Activated T-cell treated with anti-CD3 and anti-CD28 coated beads, Interleukin-2, amount 50 U/mL, for 72 hours (primary cell): ENCODE results near the gene SMARCAL1. TPM values are rescaled to one million over a fixed set of nuclear protein-coding genes. Genes with fewer than 3 reads are reported as not detected.

Experiments
- ATAC-seq, 2 donors: fragments of 150-1000 bp; cut with Tn5 transposase; replicated peaks in 1 of 2; 2 replicates each; pipeline ENCODE4 v1.10.0; 2021; ENCODE audit warnings: moderate library complexity in 2 of 2, mild to moderate bottlenecking in 1 of 2
- DNase-seq, 2 donors: peaks; one replicate each; pipeline ENCODE4 v3.0.0; 2021 to 2022; ENCODE audit warnings: mixed read lengths in 1 of 2
- H3K27ac Mint-ChIP-seq: one replicate; pipeline ENCODE4 v1.8.0; 2022; ENCODE audit warnings: mild to moderate bottlenecking, moderate library complexity, mixed read lengths
- H3K27me3 Mint-ChIP-seq: one replicate; pipeline ENCODE4 v1.8.0; 2022; ENCODE audit warnings: low read depth, mixed read lengths
- H3K36me3 Mint-ChIP-seq, 2 donors: one replicate each; pipeline ENCODE4 v1.8.0; 2022; ENCODE audit warnings: mixed read lengths in 2 of 2, mild to moderate bottlenecking in 1 of 2; ENCODE audit not compliant: insufficient read depth in 2 of 2
- H3K4me1 Mint-ChIP-seq: one replicate; pipeline ENCODE4 v1.8.0; 2022; ENCODE audit warnings: low read depth, mixed read lengths
- H3K4me3 Mint-ChIP-seq, 2 donors: one replicate each; pipeline ENCODE4 v1.8.0; 2022; ENCODE audit warnings: mild to moderate bottlenecking in 2 of 2, mixed read lengths in 2 of 2, moderate library complexity in 2 of 2
- H3K9me3 Mint-ChIP-seq, 2 donors: one replicate each; pipeline ENCODE4 v1.8.0; 2022; ENCODE audit warnings: mixed read lengths in 2 of 2
- total RNA-seq, 2 donors: library from RNA; stranded (reverse); gene quantifications; one replicate each; pipeline ENCODE4 v1.2.3, GENCODE V29; 2022

SMARCAL1 gene
- total RNA-seq, 2 donors from 2014 or later, result 30.9 to 32.5 TPM

DNA sequence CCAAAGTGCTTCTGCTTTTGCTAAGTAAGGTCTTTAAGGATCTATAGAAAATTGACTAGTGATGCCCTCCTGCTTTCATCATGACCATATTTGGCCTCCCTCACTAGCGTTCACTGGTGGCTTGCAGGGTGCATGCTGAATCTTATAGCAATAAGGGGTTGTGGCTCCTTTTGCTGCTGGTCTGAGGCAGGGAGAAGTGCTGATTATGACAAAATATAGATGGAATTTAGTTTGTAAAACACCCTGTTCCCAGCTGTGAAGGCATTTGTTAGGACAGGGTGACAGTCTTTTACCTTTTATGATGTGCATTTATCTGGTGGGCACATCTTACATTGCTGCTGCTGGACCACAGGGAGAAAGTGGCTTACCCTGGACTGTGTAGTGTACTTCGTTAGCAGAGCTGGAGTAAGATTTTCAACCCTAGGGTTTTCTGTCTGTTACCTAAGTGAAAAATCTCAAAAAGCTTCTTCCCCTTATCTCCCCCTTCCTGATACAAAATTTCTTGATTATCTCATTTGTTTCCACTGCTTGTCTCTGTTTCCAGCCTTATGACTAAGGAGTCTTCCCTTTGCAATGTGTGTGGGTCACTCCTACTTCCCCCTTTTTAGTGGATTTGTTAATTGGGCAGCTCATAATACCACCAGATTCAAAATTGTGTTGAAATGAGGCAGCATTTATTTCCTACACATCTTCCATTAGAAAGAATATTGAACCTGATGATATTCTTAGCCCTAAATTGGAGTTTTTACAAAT is 65.2 kb downstream of the SMARCAL1 start:
- no peak for ATAC-seq

DNA sequence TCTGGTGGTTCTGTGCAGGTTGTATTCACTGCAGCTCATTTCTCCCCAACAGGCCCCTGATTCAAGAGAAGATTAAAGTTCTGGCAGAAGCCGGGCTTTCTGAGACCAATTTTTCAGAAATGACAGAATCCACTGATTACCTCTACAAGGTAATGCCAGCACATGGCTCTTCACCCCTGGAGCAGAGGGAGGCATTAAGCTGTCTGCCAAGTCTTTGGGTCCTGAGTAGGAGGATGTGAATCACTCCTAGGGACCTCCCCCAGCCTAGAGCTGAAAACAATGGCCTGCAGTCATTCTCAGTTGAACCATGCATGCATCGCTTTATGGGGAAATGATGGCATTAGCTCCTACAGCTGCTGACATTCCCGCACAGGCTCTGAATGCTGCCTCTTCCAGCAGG is 65.9 kb downstream of the SMARCAL1 start:
- no peaks in the 10 kb centered on the region for H3K9me3 Mint-ChIP-seq
- peak; percentile 85 to 87 for ATAC-seq
- peaks cover 2 to 21% of the 10 kb centered on the region in 2 donors for H3K36me3 Mint-ChIP-seq
- H3K27me3 Mint-ChIP-seq, result no peaks in the 10 kb centered on the region
- DNase-seq, result peak; percentile 34 to 39
- H3K4me1 Mint-ChIP-seq, result peaks cover 33% of the 10 kb centered on the region
- H3K4me3 Mint-ChIP-seq, result no peak overlapping the region
- no peak overlapping the region for H3K27ac Mint-ChIP-seq

More for the DNA sequence above, 65.2 kb downstream of the SMARCAL1 start:
- Mint-ChIP-seq H3K4me3 (no peak overlapping the region), H3K27me3 (no peaks in the 10 kb centered on the region), H3K27ac (no peak overlapping the region), H3K4me1 (peaks cover 33% of the 10 kb centered on the region), H3K9me3 (no peaks in the 10 kb centered on the region), H3K36me3 (peaks cover 2 to 17% of the 10 kb centered on the region in 2 donors)
- DNase-seq, result no peak

DNA sequence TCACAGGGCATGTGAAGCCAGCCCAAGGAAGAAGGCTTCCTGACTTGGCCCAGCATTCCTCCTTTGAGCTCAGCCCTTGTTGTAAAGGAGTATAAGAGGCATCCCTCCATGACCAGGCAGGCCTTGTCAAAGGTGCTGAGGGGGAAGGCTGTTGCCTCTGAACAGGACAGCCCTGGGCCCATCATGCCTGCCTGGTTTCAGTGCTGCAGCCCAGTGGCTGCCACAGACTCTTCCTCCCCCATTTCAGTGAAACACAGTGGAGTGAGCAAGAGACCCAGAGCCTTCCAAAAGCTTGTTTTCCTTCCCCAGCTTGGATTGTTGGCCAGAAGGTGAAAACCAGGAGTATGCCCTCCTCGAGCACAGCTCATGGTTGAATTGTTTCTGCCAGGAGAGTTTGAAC is 66.5 kb downstream of the SMARCAL1 start:
- Mint-ChIP-seq H3K27me3 (no peaks in the 10 kb centered on the region), H3K4me3 (no peak overlapping the region), H3K27ac (no peak overlapping the region), H3K9me3 (no peaks in the 10 kb centered on the region), H3K4me1 (peaks cover 33% of the 10 kb centered on the region), H3K36me3 (peaks cover 2 to 22% of the 10 kb centered on the region in 2 donors)
- DNase-seq, result no peak
- no peak for ATAC-seq

DNA sequence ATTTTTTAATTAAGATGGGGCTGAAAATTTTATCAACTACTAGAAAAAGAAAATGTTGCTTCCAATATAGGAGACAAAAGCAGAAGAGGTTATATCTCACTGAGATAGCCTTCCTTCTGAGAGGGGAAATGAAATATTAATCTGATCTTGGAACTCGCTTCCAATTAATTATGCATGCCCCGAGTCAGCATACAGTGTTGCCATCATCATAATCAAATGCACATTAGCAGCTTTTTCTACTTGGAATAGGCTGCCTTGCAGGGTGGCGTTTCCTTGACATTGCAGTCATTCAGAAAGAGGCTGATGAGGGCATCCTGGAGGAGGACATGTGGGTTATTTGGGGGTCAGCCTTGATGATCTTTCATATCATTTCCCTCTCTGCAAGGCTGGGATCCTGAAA is 67.9 kb downstream of the SMARCAL1 start:
- Mint-ChIP-seq H3K9me3 (no peaks in the 10 kb centered on the region), H3K27ac (peak overlapping the region; percentile 21), H3K27me3 (no peaks in the 10 kb centered on the region), H3K36me3 (peaks cover 2 to 22% of the 10 kb centered on the region in 2 donors), H3K4me1 (peaks cover 24% of the 10 kb centered on the region), H3K4me3 (no peak overlapping the region)
- ATAC-seq (no peak), DNase-seq (no peak)

DNA sequence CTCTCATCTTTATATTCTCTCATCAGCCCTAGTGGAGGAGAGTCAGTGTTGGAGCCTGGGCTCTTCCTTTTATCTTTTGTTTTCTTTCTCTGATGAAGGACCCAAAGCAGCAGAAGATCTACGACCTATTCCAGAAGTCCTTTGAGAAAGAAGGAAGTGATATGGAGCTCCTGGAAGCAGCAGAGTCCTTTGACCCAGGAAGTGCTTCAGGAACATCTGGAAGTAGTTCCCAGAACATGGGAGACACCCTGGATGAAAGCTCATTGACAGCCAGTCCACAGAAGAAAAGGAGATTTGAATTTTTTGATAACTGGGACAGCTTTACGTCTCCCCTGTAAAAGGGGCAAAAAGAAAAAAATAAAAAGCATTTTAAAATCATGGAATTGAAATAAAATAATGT is 70.4 kb downstream of the SMARCAL1 start:
- H3K36me3 Mint-ChIP-seq, result peaks cover 2 to 15% of the 10 kb centered on the region in 2 donors
- H3K27me3 Mint-ChIP-seq, result no peaks in the 10 kb centered on the region
- peaks cover 14% of the 10 kb centered on the region for H3K4me1 Mint-ChIP-seq
- H3K27ac Mint-ChIP-seq, result no peak overlapping the region
- no peaks in the 10 kb centered on the region for H3K9me3 Mint-ChIP-seq
- H3K4me3 Mint-ChIP-seq, result no peak overlapping the region
- DNase-seq (no peak), ATAC-seq (no peak)

DNA sequence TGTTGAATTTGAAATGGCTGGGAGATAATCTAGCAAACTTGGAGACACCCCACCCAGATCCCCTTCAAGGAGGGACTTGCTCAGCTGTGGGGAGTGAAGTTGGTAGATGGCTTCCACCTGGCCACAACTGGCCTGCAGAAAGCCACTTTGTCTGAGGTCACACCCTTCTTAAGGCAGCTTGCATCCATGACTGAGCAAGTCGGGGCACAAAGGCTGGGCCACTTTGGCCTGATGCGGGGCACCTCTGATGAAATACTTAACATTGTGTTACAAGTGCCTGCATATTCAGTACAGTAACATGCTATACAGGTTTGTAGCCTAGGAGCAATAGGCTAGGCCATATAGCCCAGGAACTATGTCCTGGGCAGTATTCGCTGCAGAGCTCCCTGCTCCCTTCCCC is 73.0 kb downstream of the SMARCAL1 start:
- Mint-ChIP-seq H3K4me3 (no peak overlapping the region), H3K27me3 (no peaks in the 10 kb centered on the region), H3K27ac (no peak overlapping the region), H3K4me1 (no peaks in the 10 kb centered on the region), H3K9me3 (no peaks in the 10 kb centered on the region), H3K36me3 (peaks cover 0 to 13% of the 10 kb centered on the region in 2 donors)
- ATAC-seq (no peak), DNase-seq (no peak)

DNA sequence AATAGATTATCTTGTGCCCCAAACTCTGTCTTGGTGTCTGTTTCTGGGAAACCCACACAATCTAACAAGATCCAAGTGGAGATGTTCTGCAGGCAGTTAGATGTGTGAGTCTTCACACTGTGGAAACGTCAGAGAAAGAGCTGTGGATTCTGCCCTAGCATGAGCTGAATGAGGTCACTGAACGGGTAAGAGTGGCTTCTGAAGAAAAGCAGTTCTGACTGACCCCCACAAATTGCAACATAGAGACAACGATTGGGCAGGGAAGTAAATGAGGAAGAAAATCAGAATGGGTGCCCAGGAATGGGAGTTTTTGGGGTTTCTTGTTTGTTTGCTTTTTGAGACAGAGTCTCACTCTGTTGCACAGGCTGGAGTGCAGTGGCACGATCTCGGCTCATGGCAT is 73.5 kb downstream of the SMARCAL1 start:
- Mint-ChIP-seq H3K4me1 (no peaks in the 10 kb centered on the region), H3K4me3 (no peak overlapping the region), H3K9me3 (no peaks in the 10 kb centered on the region), H3K27me3 (no peaks in the 10 kb centered on the region), H3K36me3 (peaks cover 0 to 9% of the 10 kb centered on the region in 2 donors), H3K27ac (no peak overlapping the region)
- ATAC-seq (no peak), DNase-seq (no peak)

DNA sequence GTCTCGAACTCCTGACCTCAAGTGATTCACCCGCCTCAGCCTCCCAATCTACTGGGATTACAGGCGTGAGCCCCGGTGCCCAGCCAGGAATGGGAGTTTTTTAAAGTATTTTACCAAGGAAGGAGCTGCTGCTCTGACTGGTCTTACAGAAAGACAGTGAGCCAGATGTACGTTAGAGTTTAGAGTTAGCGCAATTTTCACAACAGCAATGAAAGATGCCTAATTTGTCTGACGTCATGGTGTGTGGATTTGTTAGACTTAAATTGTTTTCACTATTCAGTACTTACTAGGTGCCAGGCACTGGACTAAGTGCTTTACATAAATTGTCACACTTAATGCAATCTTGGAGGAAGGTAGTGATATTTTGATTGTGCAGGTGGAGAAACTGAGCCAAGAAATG is 74.0 kb downstream of the SMARCAL1 start:
- no peak for DNase-seq
- Mint-ChIP-seq H3K4me1 (no peaks in the 10 kb centered on the region), H3K27me3 (no peaks in the 10 kb centered on the region), H3K4me3 (no peak overlapping the region), H3K9me3 (no peaks in the 10 kb centered on the region), H3K36me3 (peaks cover 0 to 8% of the 10 kb centered on the region in 2 donors), H3K27ac (no peak overlapping the region)
- ATAC-seq, result no peak

DNA sequence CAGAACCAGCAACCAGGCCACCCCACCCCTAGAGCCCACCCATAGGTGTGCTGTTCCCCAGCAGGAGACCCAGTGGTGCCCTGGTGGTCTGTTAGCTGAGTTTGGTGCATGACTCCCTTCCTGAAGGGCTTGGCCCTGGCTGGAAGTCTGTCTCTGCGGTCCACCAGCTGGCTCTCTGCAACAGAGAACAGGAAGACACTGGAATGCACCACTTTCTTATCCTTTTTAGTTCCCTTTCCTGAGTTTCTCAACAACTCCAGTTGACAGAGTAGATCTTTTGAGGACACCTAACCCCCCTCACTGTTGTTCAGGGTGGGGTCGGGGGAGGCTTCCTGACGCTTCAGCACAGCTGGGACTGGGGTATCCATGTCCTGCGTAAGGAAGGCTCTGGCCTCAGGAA is 74.4 kb downstream of the SMARCAL1 start:
- Mint-ChIP-seq H3K4me3 (no peak overlapping the region), H3K27ac (no peak overlapping the region), H3K27me3 (no peaks in the 10 kb centered on the region), H3K36me3 (peaks cover 0 to 8% of the 10 kb centered on the region in 2 donors), H3K4me1 (no peaks in the 10 kb centered on the region), H3K9me3 (no peaks in the 10 kb centered on the region)
- ATAC-seq (no peak), DNase-seq (no peak)

DNA sequence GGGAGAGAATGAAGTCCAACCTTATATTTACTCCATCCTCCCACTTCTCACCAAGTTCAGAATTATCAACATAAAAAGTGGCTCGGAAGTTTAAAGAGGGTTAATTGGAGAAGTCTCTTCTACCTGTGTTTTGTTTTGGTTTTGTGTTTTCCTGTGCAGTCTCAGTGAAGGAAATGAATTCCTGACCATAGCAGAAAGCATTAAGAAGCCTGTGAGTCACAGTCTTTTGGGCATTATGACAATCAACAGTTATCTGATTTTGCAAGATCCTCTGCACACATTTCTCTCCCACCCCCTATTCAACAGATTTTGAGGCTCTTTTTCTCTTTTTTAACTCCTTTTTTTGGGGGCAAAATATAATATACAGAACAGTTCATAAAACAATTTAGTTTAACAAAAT is 77.8 kb downstream of the SMARCAL1 start:
- Mint-ChIP-seq H3K9me3 (no peaks in the 10 kb centered on the region), H3K4me3 (no peak overlapping the region), H3K36me3 (no peaks in the 10 kb centered on the region), H3K4me1 (peaks cover 9% of the 10 kb centered on the region), H3K27ac (no peak overlapping the region), H3K27me3 (no peaks in the 10 kb centered on the region)
- ATAC-seq (no peak), DNase-seq (no peak)

DNA sequence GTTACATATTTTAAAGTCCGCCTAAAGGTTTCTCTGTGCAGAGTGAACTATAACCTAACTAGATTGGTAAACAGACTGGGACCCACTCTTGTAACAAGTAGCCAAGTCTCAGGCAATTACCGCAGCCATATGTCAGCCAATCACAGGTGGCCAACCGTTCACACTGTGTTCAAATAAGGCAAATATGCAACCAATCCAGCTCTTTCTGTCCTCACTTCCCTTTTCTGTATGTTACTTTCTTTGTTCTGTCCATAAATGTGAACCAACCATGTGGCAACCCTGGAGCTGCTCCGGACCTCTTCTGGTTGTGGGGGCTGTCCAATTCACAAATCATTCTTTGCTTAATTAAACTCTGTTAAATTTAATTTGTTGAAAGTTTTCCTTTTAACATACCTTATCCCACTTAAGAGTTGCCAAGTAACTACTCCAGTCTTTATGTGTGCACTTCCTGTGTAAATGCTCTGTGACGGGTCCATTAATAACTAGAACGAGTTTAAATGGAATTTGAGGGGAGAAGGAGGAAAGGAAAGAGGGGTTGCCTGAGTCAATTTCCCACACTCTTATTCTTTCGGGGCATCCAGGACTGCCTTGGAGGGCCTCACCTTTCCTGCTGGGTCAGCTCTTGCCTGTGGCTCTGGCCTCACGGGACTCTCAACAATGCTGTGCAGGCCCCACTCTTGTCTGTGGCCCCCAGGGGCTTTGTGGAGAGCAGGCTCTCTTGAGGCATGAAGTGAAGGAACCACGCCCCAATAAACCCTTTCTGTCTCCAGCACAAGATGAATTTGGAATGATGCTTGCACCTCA is 79.7 kb downstream of the SMARCAL1 start:
- Mint-ChIP-seq H3K27ac (no peak overlapping the region), H3K27me3 (no peaks in the 10 kb centered on the region), H3K4me1 (peaks cover 15% of the 10 kb centered on the region), H3K36me3 (no peaks in the 10 kb centered on the region), H3K4me3 (no peak overlapping the region), H3K9me3 (no peaks in the 10 kb centered on the region)
- no peak for DNase-seq
- ATAC-seq, result no peak

DNA sequence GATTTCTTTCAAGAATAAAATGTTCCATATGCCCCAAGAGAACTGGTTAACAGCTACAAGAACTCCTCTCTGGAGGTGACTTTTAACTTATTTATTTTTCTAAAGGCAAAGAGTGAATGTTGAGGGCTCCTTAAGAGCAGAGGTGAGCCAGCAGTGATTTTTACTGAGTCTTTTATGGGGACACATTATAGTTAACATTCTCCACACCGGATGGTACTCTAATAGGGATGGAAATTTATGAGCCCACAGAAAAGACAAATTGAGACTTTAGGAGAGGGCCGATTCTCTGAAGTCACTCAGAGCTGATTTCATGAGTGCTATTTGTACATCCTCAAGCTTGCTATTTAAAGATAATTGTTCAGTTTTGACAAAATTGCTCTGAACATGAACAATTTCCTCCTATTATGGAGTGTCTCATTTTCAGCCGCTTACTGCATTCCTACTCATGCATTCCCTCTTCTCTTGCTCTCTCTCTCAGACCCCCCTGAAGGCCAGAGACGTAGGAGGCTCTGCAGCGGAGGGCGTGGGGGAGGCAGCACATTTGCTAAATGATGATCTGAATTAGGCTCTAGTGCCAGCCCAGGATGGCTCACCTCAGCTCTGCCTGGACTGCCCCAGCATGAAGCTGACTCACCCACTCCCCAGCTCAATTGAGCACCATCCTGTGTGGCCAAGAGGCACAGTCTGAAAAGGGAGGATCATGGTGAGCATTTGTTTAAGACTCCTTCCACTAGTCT is 80.5 kb downstream of the SMARCAL1 start:
- H3K9me3 Mint-ChIP-seq, result no peaks in the 10 kb centered on the region
- H3K4me1 Mint-ChIP-seq, result peaks cover 21% of the 10 kb centered on the region
- peak; percentile 58 to 71 for ATAC-seq
- no peaks in the 10 kb centered on the region for H3K36me3 Mint-ChIP-seq
- no peaks in the 10 kb centered on the region for H3K27me3 Mint-ChIP-seq
- no peak overlapping the region for H3K4me3 Mint-ChIP-seq
- no peak for DNase-seq
- H3K27ac Mint-ChIP-seq, result no peak overlapping the region

DNA sequence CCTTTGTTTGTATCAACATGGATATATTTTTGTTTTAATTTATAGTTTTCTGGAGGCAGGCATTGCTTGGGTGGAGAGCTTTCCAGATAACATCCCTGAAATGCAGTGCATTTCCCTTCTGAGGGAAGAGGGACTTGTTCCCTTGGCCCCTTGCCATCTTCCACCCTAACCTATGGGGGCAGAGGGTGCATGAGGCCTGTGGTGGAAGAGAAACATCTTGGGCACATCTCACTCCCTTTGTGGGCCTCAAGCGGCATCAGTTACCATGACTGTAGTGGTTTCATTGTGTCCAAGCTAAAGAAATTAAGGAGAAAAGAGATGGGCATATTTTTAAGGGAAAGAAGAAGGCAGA is 81.0 kb downstream of the SMARCAL1 start:
- H3K4me1 Mint-ChIP-seq, result peaks cover 25% of the 10 kb centered on the region
- no peak overlapping the region for H3K4me3 Mint-ChIP-seq
- ATAC-seq (no peak), DNase-seq (no peak)
- no peaks in the 10 kb centered on the region for H3K36me3 Mint-ChIP-seq
- no peak overlapping the region for H3K27ac Mint-ChIP-seq
- H3K27me3 Mint-ChIP-seq, result no peaks in the 10 kb centered on the region
- no peaks in the 10 kb centered on the region for H3K9me3 Mint-ChIP-seq
